Ovary (tissue), 3 donors: ENCODE results near the gene FRMD3.

Source experiments
- CTCF ChIP-seq, 3 donors: fragments of 450-650 bp in 2 of 3; fragments of 200-600 bp in 1 of 3; IDR thresholded peaks; one replicate each; pipeline versions ENCODE4 v1.5.1 to v1.8.0; 2016 to 2022; ENCODE audit warnings: antibody characterized with exemption in 3 of 3, mild to moderate bottlenecking in 1 of 3
- EP300 ChIP-seq: sonication (generic); formaldehyde crosslinking; IDR thresholded peaks from one replicate; pipeline ENCODE4 v1.6.1; 2017; ENCODE audit warnings: antibody characterized with exemption
- POLR2A ChIP-seq: fragments of 450-650 bp; IDR thresholded peaks from one replicate; pipeline ENCODE4 v1.6.1; 2017; ENCODE audit warnings: antibody characterized with exemption, mild to moderate bottlenecking, moderate library complexity
- donor health status: DM: no; HTN: no; CAD: no.

GRCh38 chr9:83447351-83447750 is 90.8 kb downstream of the FRMD3 start:
- TF ChIP-seq POLR2A (no peak), CTCF (IDR thresholded peaks at IDR 0.05) (no peak), EP300 (no peak)
